GM19023 (cell line): Measurements from ENCODE around the gene PRXL2A.
"Not testable (repeated sequence)": the region's sequence is repeated elsewhere in the genome, so short reads cannot be mapped to it uniquely, and the experiment has no call there.

Experiments
- ATAC-seq: cut with Tn5 transposase; IDR thresholded peaks from one replicate; pipeline ENCODE4 v1.9.1; 2021; ENCODE audit warnings: mild to moderate bottlenecking, moderate library complexity; ENCODE audit not compliant: unreplicated experiment

Gene PRXL2A, protein sequence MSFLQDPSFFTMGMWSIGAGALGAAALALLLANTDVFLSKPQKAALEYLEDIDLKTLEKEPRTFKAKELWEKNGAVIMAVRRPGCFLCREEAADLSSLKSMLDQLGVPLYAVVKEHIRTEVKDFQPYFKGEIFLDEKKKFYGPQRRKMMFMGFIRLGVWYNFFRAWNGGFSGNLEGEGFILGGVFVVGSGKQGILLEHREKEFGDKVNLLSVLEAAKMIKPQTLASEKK

DNA sequence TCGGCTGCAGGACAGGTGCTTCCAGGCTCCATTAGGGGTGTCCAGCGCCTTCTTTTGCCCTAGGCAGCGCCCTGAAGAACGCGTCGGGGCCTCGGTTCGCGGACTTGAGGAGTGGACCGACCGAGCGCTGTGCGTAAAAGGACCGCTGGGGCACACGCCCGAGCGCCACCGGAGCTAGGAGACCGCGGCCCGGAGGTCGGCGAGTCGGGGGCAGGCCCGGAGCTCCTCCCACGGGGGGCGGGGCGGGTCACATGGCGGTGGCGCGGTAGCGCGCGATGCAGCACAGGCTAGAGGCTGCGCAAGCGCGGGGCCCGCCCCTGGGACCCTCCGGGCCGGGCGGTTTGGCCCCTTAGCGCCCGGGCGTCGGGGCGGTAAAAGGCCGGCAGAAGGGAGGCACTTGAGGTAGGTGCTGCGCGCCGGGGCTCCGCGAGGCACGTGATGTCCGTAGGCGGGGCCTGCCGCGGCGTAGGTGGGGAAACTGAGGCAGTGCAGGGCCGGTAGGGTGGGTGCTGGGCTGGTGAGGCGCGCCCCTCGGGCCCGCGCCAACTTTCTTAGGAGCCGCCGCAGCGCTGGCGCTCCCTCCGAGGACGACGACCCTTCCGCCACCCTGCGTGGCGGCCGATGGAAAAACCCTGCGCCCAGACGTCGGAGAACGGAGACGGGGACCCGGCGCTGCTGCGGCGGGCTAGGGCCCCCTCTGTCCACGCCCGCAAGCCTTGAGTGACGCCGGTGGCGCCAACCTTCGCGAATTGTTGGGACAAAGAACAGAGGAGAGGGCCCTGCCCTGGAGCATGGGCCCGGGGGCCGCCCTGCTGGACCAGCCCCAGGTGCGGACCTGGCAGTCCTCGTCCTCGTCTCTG, at the start of gene PRXL2A:
TSS of gene PRXL2A (plus strand) at position 310 of the 860 bp plus-strand sequence. CDS start 11,917 bp downstream, outside the sequence.
- ATAC-seq, result peak; percentile 96

DNA sequence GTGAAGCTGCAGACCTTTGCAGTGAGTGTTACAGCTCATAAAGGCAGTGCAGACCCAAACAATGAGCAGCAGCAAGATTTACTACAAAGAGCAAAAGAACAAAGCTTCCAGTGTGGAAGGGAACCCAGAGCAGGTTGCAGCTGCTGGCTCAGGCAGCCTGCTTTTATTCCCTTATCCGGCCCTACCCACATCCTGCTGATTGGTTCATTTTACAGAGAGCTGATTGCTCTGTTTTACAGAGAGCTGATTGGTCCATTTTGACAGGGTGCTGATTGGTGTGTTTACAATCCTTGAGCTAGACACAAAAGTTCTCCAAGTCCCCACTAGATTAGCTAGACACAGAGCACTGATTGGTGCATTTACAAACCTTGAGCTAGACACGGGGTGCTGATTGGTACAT, 49.4 kb upstream of the PRXL2A start:
- ATAC-seq, result not testable (repeated sequence)

DNA sequence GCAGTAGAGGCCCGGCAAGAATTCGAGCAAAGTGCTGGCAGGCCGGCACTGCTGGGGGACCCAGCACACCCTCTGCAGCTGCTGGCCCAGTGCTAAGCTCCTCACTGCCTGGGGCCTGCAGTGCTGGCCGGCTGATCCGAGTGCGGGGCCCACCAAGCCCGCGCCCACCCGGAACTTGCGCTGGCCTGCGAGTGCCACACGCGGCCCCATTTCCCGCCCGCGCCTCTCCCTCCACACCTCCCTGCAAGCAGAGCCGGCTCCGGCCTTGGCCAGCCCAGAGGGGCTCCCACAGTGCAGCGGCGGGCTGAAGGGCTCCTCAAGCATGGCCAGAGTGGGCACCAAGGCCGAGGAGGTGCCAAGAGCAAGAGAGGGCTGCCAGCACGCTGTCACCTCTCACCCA, 48.7 kb upstream of the PRXL2A start:
- ATAC-seq, result no peak

DNA sequence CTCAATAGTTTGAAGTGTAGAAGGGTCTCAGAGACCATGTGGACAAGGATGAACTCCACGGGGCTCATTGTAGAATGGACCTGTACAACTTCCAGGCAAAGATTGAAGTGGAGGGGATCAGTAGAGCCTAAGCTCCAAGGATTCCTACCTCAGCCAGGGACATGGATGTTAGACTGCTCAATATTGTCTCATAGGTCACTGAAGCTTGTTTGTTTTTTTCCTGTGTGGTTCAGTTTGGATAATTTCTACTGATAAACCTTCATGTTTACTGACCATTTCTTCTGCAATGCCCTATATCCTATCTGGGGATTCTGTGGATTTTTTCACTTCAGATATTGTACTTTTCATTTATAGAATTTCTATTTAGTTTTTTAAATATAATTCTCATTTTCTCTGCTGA, 42.8 kb upstream of the PRXL2A start:
- no peak for ATAC-seq

DNA sequence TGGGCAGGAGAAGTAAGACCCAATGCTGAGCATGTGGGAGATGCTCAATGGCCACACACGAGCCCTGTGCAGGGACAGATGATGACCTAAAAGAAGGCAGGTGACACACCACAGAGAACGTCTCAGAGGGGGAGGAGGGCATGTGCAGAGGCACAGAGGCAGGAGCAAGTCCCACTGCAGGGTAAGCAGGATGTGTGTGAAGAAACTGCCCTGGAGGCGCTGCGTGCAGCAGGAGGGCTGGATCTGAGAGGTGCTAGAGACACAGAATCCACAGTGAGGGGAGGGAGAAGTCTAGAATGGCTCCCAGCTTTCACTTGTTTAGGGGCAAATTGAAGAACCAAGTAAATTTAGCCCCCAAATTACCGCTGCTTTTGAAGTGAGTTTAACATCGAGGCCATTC, 36.9 kb upstream of the PRXL2A start:
- no peak for ATAC-seq

DNA sequence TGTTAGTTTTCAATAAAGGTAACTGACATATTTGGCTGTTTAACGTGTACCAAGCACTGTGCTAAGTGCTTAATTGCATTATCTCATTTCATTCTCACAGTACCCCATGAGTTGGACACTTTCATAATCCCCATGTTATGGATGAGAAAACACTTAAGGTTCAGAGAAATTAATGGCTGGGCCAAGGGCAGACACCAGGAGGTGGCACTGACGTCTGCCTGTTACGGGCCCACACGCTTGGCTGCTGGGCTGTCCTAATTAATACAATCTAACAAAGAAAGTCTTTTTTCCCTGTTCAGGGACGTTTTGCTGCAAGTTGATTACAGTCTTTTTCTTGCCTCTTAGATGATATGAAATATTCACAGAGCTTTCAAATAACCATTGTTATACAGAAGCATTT, 35.7 kb upstream of the PRXL2A start:
- ATAC-seq, result no peak

DNA sequence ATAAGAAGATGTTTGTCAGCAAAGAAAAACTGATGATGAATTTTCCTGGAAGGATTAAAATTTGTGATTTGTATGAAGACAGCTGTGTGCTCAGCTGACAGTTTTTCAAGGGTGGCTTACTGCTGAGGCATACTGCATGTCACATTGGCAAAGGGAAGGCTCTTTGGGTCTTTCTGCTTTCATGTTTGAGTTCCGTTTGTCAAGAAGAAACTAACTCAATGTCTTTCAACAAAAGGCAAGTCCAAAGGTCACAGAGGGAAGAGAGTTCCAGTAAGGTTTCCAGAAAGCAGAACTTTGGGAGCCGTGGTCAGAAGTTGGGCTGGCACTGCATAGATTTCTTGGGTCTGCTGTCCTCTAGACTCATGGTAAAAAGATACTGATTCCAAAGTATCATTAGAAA, 34.8 kb upstream of the PRXL2A start:
- no peak for ATAC-seq

DNA sequence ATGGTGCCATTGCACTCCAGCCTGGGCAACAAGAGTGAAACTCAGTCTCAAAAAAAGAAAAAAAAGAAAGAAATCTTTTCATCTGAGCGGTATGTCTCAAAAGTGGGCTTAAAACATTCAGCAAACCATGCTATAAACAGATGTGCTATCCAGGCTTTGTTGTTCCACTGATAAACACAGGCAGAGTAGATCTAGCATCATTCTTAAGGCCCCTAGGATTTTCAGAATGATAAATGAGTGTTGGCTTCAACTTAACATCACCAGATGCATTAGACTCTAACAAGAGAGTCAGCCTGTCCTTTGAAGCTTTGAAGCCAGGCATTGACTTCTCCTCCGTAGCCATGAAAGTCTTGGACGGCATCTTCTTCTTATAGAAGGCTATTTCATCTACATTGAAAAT, 28.6 kb upstream of the PRXL2A start:
- ATAC-seq, result no peak

DNA sequence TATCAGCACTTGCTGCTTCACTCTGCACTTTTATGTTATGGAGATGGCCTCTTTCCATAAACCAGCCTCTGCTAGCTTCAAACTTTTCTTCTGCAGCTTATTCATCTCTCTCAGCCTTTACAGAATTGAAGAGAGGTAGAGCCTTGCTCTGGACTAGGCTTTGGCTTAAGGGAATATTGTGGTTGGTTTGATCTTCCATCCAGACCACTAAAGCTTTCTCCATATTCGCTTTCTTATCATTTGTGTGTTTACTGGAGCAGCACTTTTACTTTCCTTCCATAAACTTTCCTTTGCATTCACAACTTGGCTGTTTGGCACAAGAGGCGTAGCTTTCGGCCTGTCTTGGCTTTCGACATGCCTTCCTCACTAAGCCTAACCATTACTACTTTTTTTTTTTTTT, 28.2 kb upstream of the PRXL2A start:
- ATAC-seq, result no peak

DNA sequence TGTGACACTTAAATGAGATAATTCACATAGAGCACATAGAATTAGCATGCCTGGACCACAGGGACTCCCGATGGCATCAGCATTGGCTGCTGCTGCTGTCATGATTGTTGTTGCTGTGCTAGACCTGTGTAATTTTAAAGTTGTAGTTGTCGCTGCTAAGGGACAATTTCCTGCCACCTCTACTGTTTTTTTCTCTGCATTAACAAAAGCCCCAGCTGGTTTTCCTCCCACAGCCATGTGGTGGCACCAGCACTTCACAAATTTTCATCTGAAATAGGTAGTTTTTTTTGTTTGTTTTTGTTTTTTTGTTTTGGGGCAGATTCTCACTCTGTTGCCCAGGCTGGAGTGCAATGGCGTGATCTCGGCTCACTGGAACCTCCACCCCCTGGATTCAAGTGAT, 25.4 kb upstream of the PRXL2A start:
- no peak for ATAC-seq

DNA sequence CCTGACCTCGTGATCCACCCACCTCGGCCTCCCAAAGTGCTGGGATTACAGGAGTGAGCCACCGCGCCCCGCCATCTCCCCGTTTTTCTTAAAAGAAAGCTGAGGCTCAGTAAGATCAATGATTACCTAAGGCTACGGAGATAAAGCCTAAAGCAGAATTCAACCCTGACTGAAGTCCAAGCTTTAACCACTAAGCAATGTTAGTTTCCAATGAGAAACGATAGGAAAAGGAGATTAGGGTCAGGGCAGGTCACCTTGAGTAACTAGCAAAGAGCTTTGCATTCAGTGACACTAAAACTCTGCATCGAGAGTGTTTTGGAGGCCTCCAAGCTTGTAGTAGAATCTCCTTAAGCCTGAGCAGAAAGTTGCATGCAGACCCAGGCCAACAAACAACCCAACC, 17.6 kb upstream of the PRXL2A start:
- ATAC-seq, result no peak

DNA sequence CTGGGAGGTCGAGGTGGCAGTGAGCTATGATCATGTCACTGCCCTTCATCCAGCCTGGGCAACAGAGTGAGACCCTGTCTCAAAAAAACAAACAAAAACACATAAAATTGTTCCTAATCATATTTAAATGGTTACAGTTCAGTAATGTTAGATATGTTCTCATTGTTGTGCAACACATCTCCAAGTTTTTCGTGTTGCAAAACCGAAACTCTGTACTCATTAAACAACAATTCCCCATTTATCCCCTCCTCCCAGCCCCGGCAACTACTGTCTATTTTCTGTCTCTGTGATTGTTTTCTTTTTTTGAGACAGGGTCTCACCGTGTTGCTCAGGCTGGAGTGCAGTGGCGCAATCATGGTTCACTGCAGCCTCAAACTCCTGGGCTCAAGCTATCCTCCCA, 16.1 kb upstream of the PRXL2A start:
- ATAC-seq, result no peak

DNA sequence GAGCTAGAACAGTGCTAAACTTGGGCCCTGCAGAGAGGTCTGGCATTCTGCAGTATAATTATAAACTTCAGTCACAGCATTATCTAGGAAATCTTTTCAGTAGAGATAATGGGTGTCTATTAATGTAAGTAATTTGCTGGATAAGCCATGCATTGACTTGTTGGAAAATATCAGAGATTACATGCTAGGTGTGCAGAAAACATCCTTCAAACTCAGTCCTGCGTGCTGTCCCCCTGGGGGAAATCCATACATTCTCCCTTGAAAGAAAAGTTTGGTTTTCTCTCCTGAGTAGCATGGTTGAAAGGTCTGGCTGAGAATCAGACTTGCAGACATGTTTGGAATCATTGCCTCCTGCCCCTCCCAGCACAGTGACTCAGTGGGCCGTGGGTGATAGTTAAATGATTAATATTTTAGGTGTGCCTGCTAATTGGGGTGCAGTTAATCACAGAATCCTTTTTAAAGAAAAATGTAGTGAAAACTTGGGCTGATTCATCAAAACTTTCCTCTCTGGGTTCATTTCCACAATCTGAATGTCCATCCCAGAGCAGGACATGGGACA, 13.9 kb upstream of the PRXL2A start:
- ATAC-seq, result no peak

DNA sequence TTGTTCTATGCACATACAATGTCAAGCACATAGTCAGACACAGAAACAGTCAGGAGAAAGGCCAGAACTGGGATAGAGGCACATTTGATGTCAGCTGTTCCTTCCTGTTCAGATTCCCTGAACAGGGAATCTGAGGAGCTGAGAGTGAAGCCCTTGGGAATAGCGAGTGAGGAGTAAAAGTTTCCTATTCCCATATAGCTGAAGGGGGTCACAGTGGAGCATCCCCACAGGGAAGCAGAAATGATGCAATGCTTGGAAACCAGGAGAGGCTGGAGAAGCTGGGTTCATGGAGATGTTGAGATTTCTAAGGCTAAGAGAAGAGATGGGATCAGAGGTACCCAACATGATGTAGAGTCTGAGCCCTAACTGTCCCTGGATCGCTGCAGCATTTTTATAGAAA, 11.3 kb upstream of the PRXL2A start:
- no peak for ATAC-seq

DNA sequence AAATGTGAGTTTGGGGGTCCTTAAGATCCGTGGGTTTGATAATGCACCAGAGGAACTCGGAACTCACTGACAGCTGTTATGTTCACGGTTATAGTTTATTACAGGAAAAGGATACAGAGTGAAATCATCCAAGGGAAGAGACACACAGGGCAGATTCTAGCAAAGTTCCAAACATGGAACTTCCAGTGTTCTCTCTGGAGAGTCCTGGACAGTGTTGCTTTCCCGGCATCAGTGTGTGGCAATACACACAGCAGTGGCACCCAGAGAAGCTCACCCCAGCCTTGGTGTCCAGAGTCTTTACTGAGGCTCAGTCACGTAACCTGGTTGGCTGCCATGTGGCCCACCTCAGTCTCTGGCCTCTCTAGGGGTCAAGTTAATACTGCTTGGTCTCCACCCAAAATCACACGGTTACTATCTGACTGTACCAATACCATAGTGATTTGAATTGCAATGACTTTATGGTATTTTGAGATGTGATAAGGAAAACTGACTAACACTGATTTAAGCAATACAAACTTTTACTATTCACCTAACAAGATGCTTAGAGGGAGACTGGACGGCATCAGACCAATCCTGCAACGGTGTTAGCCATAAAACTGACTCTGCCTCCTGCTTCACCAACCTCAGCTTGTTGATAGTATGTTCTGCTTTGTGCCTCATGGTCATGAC, 8.1 kb upstream of the PRXL2A start:
- ATAC-seq, result no peak

DNA sequence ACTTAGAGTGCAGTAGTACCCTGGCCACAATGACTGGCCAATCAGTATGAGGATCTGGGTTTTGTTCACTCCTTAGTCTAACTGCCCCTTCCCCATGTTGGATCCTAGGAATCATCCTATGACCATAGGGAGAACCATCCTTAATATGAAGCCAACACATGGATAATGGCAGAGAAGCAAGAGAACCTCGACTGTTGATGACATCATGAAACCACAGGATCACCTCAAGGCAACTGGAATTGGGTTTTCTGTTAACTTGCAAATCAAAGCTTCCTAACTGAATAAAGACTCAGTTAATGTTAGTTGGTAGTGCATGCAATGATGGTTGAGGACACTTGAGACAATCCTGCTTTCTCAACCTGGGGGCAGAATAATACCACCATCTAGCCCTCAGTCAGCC, 3.3 kb upstream of the PRXL2A start:
- ATAC-seq, result no peak

DNA sequence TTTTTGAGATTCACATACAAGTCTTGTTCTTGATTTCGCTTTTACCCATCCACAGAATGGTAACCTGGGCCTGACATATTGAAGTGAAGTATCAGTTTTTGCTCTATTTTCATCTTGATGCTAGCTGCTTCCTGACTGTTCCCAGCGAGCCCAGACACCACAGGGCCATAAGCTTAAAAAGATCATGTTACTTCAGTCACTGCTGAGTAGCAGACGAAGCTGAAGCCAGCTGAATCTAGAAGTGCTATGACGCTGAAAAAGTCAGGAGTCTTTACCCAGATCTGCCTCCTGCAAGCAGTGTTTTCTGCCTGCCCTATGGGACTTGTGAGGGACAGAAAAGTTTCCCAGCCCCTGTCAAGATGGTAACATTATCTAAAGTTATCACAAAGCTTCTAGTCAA, 2.7 kb upstream of the PRXL2A start:
- no peak for ATAC-seq

DNA sequence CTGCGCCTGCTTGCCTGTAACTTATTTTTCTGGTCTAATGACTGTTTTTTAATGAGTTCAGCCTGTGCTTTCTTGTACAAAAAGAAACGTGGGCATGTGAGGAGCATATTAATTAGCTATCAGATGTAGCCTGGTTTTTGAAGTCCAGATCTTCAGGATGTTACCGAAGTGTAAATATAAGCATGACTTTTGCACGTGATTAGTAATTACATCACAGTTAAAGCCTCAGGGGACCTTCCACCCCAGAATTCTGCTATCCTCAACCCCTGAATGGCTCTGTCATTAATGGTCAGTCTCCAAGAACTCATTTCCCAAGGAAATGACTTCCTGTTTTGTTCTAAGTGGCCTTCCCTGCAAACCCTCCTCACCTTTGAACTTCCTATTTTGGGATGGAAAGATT, 2.1 kb upstream of the PRXL2A start:
- ATAC-seq, result no peak

DNA sequence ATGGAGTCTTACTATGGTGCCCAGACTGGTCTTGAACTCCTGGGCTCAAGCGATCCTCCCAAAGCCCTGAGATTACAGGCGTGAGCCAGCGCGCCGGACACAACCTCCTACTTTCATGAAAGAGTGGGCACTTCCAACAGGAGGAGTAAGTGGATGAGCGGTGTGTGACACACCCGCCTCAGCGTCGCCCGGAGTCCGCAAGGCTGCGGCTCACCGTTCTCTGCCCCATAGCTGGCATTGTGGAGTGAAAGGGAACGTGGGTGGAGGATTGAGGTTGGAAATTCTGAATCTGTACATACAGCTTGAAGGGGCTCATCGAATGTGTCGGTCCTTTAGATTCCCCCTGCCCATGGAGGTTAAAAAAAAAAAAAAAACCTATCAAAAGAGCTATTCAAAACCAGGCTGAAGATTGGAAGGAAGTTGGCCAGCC, 524 bp upstream of the PRXL2A start:
- ATAC-seq, result peak; percentile 14

DNA sequence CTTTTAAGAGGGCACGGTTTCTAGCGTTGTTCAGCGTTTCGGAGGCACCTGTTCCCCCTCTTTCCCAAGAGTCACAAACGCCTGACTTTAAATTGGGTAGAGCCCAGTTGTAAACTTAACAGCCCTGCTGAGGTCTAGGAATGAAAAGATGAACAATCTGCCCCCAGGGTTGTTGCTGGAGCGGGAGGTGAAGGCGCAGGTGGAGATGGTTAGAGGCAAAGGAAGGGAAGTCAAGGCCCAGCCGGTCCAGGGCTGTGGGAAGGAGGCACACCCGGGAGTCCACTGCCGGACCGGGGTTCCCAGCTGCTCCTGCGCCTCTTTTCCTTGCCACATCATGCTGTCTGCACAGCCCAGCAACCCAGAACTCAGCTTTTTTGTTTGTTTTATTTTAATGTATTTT, 770 bp downstream of the PRXL2A start:
- ATAC-seq, result no peak

DNA sequence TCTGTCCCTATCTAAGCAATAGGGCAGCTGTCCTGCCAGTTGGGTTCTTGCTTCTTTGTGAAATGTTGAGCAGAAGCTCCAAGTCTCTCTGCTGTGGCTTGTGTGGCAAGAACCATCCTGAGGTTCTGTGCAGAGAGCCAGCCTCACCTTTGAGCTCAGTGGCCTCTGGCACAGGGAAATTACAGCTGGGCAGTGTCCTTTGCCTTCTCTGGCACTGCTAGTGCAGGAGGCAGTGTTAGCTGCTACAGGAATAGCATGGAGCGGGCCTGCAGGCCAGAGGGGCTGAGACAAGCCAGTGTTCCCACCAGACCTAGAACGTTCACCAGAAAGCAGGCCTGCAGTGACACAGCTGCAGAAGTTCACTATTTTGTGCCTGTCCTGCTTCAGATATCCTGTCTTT, 1.8 kb downstream of the PRXL2A start:
- no peak for ATAC-seq
